ENCODE measurements around the gene TAF6L.
"Not testable (repeated sequence)": the region's sequence is repeated elsewhere in the genome, so short reads cannot be mapped to it uniquely, and the experiment has no call there.

DNA sequence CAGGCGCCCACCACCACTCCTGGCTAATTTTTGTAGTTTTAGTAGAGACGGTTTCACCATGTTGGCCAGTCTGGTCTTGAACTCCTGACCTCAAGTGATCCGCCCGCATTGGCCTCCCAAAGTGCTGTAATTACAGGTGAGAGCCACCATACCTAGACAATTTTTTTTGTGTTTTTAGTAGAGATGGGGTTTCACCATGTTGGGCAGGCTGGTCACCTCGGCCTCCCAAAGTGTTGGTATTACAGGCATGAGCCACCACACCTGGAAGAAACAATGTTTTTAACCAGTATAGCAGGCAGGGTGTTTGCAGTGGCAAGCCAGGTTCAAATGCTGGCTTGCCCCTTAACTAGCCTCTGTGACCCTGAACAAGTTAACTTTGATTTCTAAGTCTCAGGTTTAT lies 21.3 kb upstream of the TAF6L start:
- TF ChIP-seq POLR2AphosphoS5 (IDR thresholded peaks at IDR 0.05; ENCODE audit: low read depth, low read length); POLR2A (IDR thresholded peaks at IDR 0.05; ENCODE audit: low read depth, low read length); TAF1 (IDR thresholded peaks at IDR 0.05; ENCODE audit: borderline replicate concordance, low read depth, low read length): not testable (repeated sequence)

Measured in GM12892 (cell line).